K562 (cell line): ENCODE results near the gene TPPP. TPM values are rescaled to one million over a fixed set of nuclear protein-coding genes. Genes with fewer than 3 reads are reported as not detected.

Experiments used
- ASH1L ChIP-seq: fragments of 450-650 bp; IDR thresholded peaks from 2 replicates; pipeline ENCODE4 v1.6.1; 2018; ENCODE audit warnings: borderline replicate concordance, mild to moderate bottlenecking, low read depth; ENCODE audit not compliant: partially characterized antibody
- CXXC5 ChIP-seq: fragments of 250-450 bp; sonication (Bioruptor Pico); IDR thresholded peaks from 2 replicates; pipeline ENCODE4 v1.8.0; 2022; ENCODE audit warnings: inconsistent platforms, mild to moderate bottlenecking, moderate library complexity
- E2F5 ChIP-seq: sonication (generic); formaldehyde crosslinking; IDR thresholded peaks from 2 replicates; pipeline ENCODE4 v1.8.0; 2022; ENCODE audit warnings: mild to moderate bottlenecking, missing genetic modification reagents
- SMARCA5 ChIP-seq: fragments of 450-650 bp; IDR thresholded peaks from 2 replicates; pipeline ENCODE4 v1.6.1; 2016
- TFAP4 ChIP-seq: sonication (generic); formaldehyde crosslinking; IDR thresholded peaks from 2 replicates; pipeline ENCODE4 v1.8.0; 2022; ENCODE audit warnings: missing genetic modification reagents, mild to moderate bottlenecking, moderate library complexity, borderline replicate concordance
- ZNF174 ChIP-seq: fragments of 250-450 bp; sonication (Bioruptor Pico); IDR thresholded peaks from 2 replicates; pipeline ENCODE4 v1.4.0; 2020; ENCODE audit warnings: mild to moderate bottlenecking
- ZNF253 ChIP-seq: fragments of 250-450 bp; sonication (Bioruptor Pico); conservative IDR thresholded peaks from 2 replicates; pipeline ENCODE4 v1.6.1; 2021; ENCODE audit warnings: mild to moderate bottlenecking
- ZNF609 ChIP-seq: sonication (generic); formaldehyde crosslinking; IDR thresholded peaks from 2 replicates; pipeline ENCODE4 v1.8.1; 2023; ENCODE audit warnings: missing genetic modification reagents, mild to moderate bottlenecking, borderline replicate concordance
- polyA plus RNA-seq, 8 experiments: library from polyadenylated mRNA; depleted of rRNA in 4 of 8; stranded (reverse) in 5 of 8; unstranded in 3 of 8; fragments of >200 nt; fragmentation: Nextera tagmentation in 2 of 8; fragmentation: Illumina TruSeq in 1 of 8; extraction: Ambion mirVana in 2 of 8; extraction: Trizol in 1 of 8; gene quantifications; 2 replicates each; pipeline versions ENCODE4 v1.2.1 to v1.2.3, GENCODE V29; 2011 to 2014; ENCODE audit warnings: inconsistent platforms in 1 of 8, missing spikeins in 1 of 8
- total RNA-seq, 7 experiments: library from RNA; depleted of rRNA in 6 of 7; stranded (reverse); fragments of >200 nt in 6 of 7; fragmentation: Illumina TruSeq in 2 of 7; extraction: Trizol in 2 of 7; gene quantifications; 2 replicates each; pipeline versions ENCODE4 v1.2.1 to v1.2.3, GENCODE V29; 2011 to 2021; ENCODE audit warnings: low replicate concordance in 1 of 7
- TF ChIP-seq, protein P1 (sequence below): fragments of 450-650 bp; IDR thresholded peaks from 2 replicates; pipeline ENCODE4 v1.6.1; 2016; ENCODE audit warnings: mild to moderate bottlenecking, moderate library complexity

The TPPP gene
- total and polyA plus RNA-seq, 9 of the 15 experiments (the other 6 are each of a cell fraction or from before 2014, with no cell fraction given): 0.01 to 0.07 (median 0.03) TPM; not detected in 6

- TF ChIP-seq, protein P1, sequence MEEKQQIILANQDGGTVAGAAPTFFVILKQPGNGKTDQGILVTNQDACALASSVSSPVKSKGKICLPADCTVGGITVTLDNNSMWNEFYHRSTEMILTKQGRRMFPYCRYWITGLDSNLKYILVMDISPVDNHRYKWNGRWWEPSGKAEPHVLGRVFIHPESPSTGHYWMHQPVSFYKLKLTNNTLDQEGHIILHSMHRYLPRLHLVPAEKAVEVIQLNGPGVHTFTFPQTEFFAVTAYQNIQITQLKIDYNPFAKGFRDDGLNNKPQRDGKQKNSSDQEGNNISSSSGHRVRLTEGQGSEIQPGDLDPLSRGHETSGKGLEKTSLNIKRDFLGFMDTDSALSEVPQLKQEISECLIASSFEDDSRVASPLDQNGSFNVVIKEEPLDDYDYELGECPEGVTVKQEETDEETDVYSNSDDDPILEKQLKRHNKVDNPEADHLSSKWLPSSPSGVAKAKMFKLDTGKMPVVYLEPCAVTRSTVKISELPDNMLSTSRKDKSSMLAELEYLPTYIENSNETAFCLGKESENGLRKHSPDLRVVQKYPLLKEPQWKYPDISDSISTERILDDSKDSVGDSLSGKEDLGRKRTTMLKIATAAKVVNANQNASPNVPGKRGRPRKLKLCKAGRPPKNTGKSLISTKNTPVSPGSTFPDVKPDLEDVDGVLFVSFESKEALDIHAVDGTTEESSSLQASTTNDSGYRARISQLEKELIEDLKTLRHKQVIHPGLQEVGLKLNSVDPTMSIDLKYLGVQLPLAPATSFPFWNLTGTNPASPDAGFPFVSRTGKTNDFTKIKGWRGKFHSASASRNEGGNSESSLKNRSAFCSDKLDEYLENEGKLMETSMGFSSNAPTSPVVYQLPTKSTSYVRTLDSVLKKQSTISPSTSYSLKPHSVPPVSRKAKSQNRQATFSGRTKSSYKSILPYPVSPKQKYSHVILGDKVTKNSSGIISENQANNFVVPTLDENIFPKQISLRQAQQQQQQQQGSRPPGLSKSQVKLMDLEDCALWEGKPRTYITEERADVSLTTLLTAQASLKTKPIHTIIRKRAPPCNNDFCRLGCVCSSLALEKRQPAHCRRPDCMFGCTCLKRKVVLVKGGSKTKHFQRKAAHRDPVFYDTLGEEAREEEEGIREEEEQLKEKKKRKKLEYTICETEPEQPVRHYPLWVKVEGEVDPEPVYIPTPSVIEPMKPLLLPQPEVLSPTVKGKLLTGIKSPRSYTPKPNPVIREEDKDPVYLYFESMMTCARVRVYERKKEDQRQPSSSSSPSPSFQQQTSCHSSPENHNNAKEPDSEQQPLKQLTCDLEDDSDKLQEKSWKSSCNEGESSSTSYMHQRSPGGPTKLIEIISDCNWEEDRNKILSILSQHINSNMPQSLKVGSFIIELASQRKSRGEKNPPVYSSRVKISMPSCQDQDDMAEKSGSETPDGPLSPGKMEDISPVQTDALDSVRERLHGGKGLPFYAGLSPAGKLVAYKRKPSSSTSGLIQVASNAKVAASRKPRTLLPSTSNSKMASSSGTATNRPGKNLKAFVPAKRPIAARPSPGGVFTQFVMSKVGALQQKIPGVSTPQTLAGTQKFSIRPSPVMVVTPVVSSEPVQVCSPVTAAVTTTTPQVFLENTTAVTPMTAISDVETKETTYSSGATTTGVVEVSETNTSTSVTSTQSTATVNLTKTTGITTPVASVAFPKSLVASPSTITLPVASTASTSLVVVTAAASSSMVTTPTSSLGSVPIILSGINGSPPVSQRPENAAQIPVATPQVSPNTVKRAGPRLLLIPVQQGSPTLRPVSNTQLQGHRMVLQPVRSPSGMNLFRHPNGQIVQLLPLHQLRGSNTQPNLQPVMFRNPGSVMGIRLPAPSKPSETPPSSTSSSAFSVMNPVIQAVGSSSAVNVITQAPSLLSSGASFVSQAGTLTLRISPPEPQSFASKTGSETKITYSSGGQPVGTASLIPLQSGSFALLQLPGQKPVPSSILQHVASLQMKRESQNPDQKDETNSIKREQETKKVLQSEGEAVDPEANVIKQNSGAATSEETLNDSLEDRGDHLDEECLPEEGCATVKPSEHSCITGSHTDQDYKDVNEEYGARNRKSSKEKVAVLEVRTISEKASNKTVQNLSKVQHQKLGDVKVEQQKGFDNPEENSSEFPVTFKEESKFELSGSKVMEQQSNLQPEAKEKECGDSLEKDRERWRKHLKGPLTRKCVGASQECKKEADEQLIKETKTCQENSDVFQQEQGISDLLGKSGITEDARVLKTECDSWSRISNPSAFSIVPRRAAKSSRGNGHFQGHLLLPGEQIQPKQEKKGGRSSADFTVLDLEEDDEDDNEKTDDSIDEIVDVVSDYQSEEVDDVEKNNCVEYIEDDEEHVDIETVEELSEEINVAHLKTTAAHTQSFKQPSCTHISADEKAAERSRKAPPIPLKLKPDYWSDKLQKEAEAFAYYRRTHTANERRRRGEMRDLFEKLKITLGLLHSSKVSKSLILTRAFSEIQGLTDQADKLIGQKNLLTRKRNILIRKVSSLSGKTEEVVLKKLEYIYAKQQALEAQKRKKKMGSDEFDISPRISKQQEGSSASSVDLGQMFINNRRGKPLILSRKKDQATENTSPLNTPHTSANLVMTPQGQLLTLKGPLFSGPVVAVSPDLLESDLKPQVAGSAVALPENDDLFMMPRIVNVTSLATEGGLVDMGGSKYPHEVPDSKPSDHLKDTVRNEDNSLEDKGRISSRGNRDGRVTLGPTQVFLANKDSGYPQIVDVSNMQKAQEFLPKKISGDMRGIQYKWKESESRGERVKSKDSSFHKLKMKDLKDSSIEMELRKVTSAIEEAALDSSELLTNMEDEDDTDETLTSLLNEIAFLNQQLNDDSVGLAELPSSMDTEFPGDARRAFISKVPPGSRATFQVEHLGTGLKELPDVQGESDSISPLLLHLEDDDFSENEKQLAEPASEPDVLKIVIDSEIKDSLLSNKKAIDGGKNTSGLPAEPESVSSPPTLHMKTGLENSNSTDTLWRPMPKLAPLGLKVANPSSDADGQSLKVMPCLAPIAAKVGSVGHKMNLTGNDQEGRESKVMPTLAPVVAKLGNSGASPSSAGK: no peak
- TF ChIP-seq SMARCA5: no peak
- TF ChIP-seq ASH1L: no peak
- no peak for TF ChIP-seq E2F5 (CRISPR knock-in tag)
- no peak for TF ChIP-seq ZNF174 (CRISPR knock-in tag)
- TF ChIP-seq TFAP4 (CRISPR knock-in tag): peak; percentile 84
- TF ChIP-seq ZNF609: no peak
- no peak for TF ChIP-seq ZNF253 (CRISPR knock-in tag)
- 0 out of 2 replicates have a peak, but pooled peaks have one; percentile 28 for TF ChIP-seq CXXC5 (CRISPR knock-in tag)
Observed at GRCh38 chr5:657570-657969, 35.6 kb downstream of the TPPP start (continued).
